Parathyroid adenoma (tissue), 2 donors: Measurements from ENCODE around the gene GSTA5.
"Not testable (repeated sequence)": the region's sequence is repeated elsewhere in the genome, so short reads cannot be mapped to it uniquely, and the experiment has no call there.

Experiments
- H2AFZ ChIP-seq: fragments of 300-600 bp; sonication (generic); one replicate; pipeline ENCODE4 v1.7.0; 2017; ENCODE audit warnings: antibody characterized with exemption, mild to moderate bottlenecking
- H3K27ac ChIP-seq: fragments of 300-600 bp; sonication (generic); one replicate; pipeline ENCODE4 v1.7.0; 2017
- H3K27me3 ChIP-seq: fragments of 300-600 bp; sonication (generic); one replicate; pipeline ENCODE4 v1.7.0; 2017; ENCODE audit warnings: low read length; ENCODE audit not compliant: control insufficient read depth, insufficient read depth
- H3K36me3 ChIP-seq: fragments of 300-600 bp; sonication (generic); one replicate; pipeline ENCODE4 v1.7.0; 2017; ENCODE audit warnings: low read length; ENCODE audit not compliant: control insufficient read depth, insufficient read depth
- H3K4me1 ChIP-seq: fragments of 300-600 bp; sonication (generic); one replicate; pipeline ENCODE4 v1.7.0; 2017; ENCODE audit warnings: control low read depth
- H3K4me2 ChIP-seq: fragments of 300-600 bp; sonication (generic); one replicate; pipeline ENCODE4 v1.7.0; 2017; ENCODE audit warnings: low read length
- H3K4me3 ChIP-seq: fragments of 300-600 bp; sonication (generic); one replicate; pipeline ENCODE4 v1.7.0; 2017; ENCODE audit warnings: low read depth, low read length
- H3K79me2 ChIP-seq: fragments of 300-600 bp; sonication (generic); one replicate; pipeline ENCODE4 v1.7.0; 2017; ENCODE audit warnings: control low read depth
- H3K9ac ChIP-seq: fragments of 300-600 bp; sonication (generic); one replicate; pipeline ENCODE4 v1.7.0; 2017; ENCODE audit warnings: mild to moderate bottlenecking
- H3K9me3 ChIP-seq: fragments of 300-600 bp; sonication (generic); one replicate; pipeline ENCODE4 v1.7.0; 2017; ENCODE audit warnings: low read length; ENCODE audit not compliant: control insufficient read depth
- TF ChIP-seq, protein P1 (sequence below): fragments of 300-600 bp; sonication (generic); IDR thresholded peaks from one replicate; pipeline ENCODE4 v1.7.0; 2017; ENCODE audit warnings: antibody characterized with exemption, mild to moderate bottlenecking
- donor health status: primary hyperparathyroidism.

The GSTA5 gene

DNA sequence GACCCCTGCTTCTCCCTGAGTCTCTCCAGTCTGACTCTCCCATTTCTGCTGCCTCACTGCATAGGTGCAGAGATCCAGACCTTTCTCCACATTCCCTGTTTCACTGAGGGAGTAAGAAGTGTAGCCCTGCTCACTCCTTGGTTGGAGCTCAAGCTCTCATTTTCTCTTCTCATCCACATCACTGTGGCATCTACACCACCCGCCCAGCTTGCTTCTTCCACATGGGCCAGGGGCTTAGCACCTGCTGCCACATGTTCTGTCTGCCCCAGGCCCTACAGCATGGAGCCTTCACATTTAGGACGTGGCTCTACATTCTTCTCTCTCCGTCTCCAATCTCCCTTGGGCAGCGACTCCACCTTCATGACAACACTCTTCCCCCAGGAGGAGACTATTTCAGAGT lies 8.5 kb upstream of the GSTA5 start:
- no peak overlapping the region for H2AFZ ChIP-seq
- TF ChIP-seq, protein P1, sequence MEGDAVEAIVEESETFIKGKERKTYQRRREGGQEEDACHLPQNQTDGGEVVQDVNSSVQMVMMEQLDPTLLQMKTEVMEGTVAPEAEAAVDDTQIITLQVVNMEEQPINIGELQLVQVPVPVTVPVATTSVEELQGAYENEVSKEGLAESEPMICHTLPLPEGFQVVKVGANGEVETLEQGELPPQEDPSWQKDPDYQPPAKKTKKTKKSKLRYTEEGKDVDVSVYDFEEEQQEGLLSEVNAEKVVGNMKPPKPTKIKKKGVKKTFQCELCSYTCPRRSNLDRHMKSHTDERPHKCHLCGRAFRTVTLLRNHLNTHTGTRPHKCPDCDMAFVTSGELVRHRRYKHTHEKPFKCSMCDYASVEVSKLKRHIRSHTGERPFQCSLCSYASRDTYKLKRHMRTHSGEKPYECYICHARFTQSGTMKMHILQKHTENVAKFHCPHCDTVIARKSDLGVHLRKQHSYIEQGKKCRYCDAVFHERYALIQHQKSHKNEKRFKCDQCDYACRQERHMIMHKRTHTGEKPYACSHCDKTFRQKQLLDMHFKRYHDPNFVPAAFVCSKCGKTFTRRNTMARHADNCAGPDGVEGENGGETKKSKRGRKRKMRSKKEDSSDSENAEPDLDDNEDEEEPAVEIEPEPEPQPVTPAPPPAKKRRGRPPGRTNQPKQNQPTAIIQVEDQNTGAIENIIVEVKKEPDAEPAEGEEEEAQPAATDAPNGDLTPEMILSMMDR, result no peak

DNA sequence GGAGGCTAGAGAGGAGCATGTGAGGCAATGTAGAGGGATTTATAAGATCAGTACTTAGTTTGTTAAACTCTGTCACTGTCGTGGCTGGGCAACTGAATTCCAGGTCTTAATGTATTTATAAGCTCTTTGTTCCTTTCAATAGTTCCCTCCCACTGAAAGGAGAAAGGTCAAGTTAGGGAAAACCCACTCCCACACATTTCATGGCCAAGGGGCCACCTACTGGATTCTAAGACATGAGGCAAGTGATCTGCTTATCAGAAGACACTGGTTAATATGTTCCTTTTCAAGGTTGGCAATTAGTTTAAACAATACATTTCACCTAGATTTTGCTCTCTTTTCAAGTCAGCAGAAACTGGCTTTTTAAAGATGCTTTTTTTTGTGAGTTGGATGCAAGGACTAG lies 5.4 kb upstream of the GSTA5 start:
- no peak overlapping the region for H3K4me3 ChIP-seq

More for the DNA sequence above, 8.5 kb upstream of the GSTA5 start:
- no peaks in the 10 kb centered on the region for H3K4me1 ChIP-seq
- no peak overlapping the region for H3K9ac ChIP-seq
- no peak overlapping the region for H3K4me3 ChIP-seq
- no peak overlapping the region for H3K27ac ChIP-seq
- H3K4me2 ChIP-seq, result no peak overlapping the region
- H3K36me3 ChIP-seq, result no peaks in the 10 kb centered on the region
- H3K9me3 ChIP-seq, result no peaks in the 10 kb centered on the region
- H3K27me3 ChIP-seq, result no peaks in the 10 kb centered on the region
- H3K79me2 ChIP-seq, result no peaks in the 10 kb centered on the region

DNA sequence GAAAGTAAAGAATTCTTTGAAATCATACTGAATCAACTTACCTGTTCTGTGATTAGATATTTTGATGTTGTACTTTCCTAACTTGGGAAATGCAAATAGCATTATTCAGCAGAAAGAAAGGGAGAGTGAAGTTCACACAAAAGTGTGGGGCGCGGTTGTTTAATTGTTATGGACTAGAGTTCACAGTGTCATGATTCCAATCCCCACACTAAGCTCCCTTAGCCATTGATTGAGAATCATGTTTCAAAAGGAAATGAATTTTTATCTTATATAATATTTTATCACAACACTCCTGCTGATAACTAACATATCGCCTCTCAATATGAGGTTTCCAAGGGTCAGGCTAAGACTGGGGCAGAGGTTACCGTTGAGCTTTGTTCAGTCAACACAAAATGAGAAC lies 3.0 kb upstream of the GSTA5 start:
- H3K36me3 ChIP-seq, result no peaks in the 10 kb centered on the region
- H3K4me2 ChIP-seq, result no peak overlapping the region
- H3K4me3 ChIP-seq, result no peak overlapping the region
- H3K9me3 ChIP-seq, result no peaks in the 10 kb centered on the region
- no peaks in the 10 kb centered on the region for H3K27me3 ChIP-seq
- no peak overlapping the region for H2AFZ ChIP-seq
- no peak overlapping the region for H3K27ac ChIP-seq
- no peaks in the 10 kb centered on the region for H3K79me2 ChIP-seq
- H3K9ac ChIP-seq, result no peak overlapping the region
- TF ChIP-seq, protein P1, result no peak
- no peaks in the 10 kb centered on the region for H3K4me1 ChIP-seq

More for the DNA sequence above, 5.4 kb upstream of the GSTA5 start:
- Histone ChIP-seq H3K27ac (no peak overlapping the region), H3K4me1 (no peaks in the 10 kb centered on the region), H2AFZ (no peak overlapping the region), H3K9me3 (no peaks in the 10 kb centered on the region), H3K9ac (no peak overlapping the region), H3K4me2 (no peak overlapping the region), H3K36me3 (no peaks in the 10 kb centered on the region), H3K27me3 (no peaks in the 10 kb centered on the region), H3K79me2 (no peaks in the 10 kb centered on the region)
- TF ChIP-seq, protein P1, result no peak

DNA sequence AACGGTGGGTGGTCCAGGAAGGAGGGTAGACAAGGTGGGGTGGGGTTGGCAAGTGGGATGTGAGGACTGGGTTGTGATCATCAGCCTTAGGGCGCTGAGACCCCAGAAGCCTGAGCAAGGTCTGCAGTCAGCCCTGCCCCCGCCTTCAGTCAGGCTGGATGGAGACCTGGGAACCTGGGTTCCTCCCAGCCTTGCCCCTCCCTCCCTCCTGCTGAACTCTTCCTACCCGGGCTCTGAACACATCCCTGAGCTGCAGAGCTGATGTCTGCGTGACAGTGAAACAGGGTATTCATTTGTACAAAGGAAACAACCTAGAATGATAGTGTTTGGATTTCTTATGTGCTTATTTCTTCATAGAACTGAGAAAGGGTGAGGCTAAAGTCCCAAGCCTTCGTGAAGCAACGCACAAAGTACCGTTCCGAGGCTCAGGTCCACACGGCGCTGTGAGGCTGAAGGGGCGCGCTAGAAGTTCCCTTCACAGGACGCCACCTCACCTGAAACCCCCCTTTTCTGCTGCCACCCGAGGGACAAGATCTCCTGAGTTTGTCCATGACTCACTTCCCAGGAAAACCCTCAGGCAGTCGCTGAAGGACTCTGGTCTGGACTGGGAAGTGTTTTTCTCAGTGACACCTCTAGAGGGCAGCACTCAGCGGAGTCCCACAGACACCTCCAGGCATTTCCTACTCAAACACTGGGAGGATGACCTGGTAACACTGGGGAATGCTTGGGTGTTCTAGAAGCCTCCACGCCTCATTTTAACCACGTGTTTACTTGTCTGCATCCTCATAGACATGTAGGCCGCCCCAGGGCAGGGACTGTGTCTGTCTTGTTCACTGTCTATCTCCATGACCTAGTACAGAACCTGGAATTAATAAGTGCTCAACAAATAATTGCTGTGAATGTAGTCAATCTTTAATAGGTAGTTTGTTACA lies 1.2 kb downstream of the GSTA5 start:
- no peak overlapping the region for H3K27ac ChIP-seq
- no peak overlapping the region for H3K4me2 ChIP-seq
- no peak overlapping the region for H3K4me3 ChIP-seq
- H3K27me3 ChIP-seq, result no peaks in the 10 kb centered on the region
- no peaks in the 10 kb centered on the region for H3K79me2 ChIP-seq
- H3K9me3 ChIP-seq, result no peaks in the 10 kb centered on the region
- H3K9ac ChIP-seq, result no peak overlapping the region
- peak overlapping the region; percentile 72 for H2AFZ ChIP-seq
- no peaks in the 10 kb centered on the region for H3K36me3 ChIP-seq
- H3K4me1 ChIP-seq, result no peaks in the 10 kb centered on the region
- TF ChIP-seq, protein P1, result peak; percentile 79

DNA sequence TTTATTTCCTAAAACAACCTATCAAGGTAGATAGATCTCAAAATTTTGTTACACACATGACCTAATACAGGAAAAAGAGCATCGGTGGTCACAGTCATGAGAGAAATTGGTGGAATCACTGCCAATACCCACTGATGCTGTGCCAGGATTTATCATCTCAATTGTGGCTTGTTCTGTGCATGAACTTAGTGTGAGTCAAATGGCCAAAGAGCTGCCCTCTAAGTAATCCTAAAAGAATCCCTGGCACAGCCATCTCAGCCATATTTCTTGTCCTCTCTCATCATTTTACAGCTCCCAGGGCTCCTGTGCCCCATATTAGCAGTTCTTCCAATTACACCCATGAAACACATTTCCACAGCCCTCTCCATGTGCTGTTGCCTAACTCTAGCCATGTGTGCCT lies 6.1 kb downstream of the GSTA5 start:
- Histone ChIP-seq H3K4me1 (no peaks in the 10 kb centered on the region), H3K4me2 (no peak overlapping the region), H3K4me3 (no peak overlapping the region), H2AFZ (no peak overlapping the region), H3K27me3 (no peaks in the 10 kb centered on the region), H3K36me3 (no peaks in the 10 kb centered on the region), H3K27ac (no peak overlapping the region), H3K9me3 (no peaks in the 10 kb centered on the region), H3K79me2 (no peaks in the 10 kb centered on the region), H3K9ac (no peak overlapping the region)
- TF ChIP-seq, protein P1, result no peak

DNA sequence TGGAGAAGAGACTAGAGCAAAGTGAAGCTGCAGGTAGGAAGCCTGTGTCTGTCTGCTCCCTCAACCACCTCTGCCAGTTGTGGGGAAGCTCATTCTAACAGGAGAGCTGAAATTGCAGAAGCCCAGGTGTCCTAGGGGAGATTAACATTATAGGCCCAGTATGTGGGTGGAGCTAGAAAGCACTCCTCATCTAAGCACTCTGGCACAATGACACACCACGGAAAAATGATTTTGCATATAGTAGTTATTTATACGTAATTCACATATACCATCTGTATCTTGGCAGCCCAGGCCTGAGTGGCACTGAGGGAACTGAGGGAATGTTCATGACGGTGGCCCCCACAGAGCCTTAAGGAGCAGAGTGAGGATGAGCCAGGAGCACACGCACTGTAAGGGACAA lies 9.7 kb downstream of the GSTA5 start:
- not testable (repeated sequence) for H3K27me3 ChIP-seq, H3K4me3 ChIP-seq, H3K79me2 ChIP-seq, H2AFZ ChIP-seq, H3K9ac ChIP-seq, H3K4me1 ChIP-seq, H3K27ac ChIP-seq, H3K4me2 ChIP-seq, H3K9me3 ChIP-seq, H3K36me3 ChIP-seq
